ENCODE measurements around the gene DNAJA3.

The DNAJA3 gene

DNA sequence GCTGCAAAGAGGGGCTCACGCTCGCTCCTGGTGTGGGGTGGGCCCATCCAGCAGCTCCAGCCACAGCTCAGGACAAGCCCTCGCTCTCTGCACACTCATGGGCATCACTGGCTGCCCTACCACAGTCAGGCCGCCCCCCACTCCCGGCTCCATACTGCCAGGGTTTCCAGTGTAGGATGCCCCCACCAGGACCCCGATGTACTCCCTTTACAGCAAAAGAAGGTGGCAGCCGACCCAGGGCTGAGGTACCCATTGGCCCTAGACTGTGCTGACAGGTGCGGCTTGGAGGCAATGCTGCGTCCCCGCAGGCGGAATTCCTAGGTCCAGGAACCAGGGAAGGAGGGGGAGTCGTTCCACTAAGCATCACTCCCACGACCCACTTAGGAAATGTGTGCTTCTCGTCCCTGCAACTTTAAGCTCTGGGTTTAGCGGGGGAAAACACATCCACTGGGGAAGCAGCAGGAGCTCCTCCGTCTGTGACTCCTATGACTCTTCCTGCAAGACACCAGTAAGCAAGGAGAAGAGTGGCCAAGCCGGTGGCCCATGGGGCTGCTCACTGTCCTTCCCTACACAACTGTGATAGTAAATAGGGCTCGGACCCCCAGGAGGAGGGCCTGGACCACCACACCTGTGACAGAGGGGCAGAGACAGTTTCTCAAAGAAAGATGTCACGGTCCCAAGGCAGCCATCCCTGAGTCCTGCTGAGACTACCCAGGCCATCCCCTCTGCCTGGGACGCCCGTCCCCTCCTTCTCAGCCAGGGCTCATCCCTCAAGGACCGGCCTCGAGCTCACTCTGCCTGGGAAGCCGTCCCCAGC is 22.3 kb upstream of the DNAJA3 start:
- no peak overlapping the region for H3K4me3 ChIP-seq (ENCODE audit: low read depth, low read length)
- DNase-seq (ENCODE audit: low read depth), result no peak
- TF ChIP-seq, protein P1, sequence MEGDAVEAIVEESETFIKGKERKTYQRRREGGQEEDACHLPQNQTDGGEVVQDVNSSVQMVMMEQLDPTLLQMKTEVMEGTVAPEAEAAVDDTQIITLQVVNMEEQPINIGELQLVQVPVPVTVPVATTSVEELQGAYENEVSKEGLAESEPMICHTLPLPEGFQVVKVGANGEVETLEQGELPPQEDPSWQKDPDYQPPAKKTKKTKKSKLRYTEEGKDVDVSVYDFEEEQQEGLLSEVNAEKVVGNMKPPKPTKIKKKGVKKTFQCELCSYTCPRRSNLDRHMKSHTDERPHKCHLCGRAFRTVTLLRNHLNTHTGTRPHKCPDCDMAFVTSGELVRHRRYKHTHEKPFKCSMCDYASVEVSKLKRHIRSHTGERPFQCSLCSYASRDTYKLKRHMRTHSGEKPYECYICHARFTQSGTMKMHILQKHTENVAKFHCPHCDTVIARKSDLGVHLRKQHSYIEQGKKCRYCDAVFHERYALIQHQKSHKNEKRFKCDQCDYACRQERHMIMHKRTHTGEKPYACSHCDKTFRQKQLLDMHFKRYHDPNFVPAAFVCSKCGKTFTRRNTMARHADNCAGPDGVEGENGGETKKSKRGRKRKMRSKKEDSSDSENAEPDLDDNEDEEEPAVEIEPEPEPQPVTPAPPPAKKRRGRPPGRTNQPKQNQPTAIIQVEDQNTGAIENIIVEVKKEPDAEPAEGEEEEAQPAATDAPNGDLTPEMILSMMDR (conservative IDR thresholded peaks at IDR 0.05; ENCODE audit: low read depth, low read length), result no peak

DNA sequence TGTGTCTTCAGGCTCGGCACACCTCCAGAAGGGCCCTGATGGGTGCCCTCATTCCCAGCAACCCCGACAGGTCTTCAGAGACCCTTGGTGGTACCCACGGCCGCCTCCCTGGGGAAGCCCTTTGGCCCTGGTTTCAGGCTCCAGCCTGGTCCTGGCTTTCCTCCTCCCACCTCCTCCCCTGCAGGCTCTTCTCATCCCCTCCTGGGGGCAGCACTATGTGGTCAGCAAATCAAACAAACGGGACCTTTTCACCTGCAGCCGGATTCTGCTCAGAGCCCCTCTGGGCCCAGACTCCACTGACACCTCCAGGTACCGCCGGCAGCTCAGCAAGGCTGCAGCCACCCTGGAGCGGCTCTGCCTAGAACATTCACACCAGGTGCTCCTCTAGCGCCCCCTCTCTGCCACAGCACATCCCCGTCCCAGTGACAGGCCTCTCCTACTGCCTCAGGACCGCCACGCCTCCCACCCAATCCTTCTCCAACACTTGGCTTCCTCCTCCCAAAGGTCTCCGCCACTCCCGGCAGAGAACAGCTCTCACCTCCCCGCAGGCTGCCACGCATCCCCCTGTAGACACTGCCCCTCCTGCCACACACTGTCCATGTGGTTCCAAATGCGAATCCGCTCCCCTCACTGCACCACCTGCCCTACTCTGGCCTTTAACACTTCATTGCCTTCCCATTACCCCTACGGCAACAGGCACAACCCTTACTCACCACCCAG is 21.3 kb upstream of the DNAJA3 start:
- peak; percentile 70 for DNase-seq (ENCODE audit: low read depth)

GRCh38 chr16:4404967-4405696 is 20.5 kb upstream of the DNAJA3 start:
- H3K4me3 ChIP-seq (ENCODE audit: low read depth, low read length), result no peak overlapping the region
- DNase-seq (ENCODE audit: low read depth), result no peak
- TF ChIP-seq, protein P1 (conservative IDR thresholded peaks at IDR 0.05; ENCODE audit: low read depth, low read length), result no peak

More for the DNA sequence above, 21.3 kb upstream of the DNAJA3 start:
- no peak overlapping the region for H3K4me3 ChIP-seq (ENCODE audit: low read depth, low read length)
- TF ChIP-seq, protein P1 (conservative IDR thresholded peaks at IDR 0.05; ENCODE audit: low read depth, low read length), result peak; percentile 88

DNA sequence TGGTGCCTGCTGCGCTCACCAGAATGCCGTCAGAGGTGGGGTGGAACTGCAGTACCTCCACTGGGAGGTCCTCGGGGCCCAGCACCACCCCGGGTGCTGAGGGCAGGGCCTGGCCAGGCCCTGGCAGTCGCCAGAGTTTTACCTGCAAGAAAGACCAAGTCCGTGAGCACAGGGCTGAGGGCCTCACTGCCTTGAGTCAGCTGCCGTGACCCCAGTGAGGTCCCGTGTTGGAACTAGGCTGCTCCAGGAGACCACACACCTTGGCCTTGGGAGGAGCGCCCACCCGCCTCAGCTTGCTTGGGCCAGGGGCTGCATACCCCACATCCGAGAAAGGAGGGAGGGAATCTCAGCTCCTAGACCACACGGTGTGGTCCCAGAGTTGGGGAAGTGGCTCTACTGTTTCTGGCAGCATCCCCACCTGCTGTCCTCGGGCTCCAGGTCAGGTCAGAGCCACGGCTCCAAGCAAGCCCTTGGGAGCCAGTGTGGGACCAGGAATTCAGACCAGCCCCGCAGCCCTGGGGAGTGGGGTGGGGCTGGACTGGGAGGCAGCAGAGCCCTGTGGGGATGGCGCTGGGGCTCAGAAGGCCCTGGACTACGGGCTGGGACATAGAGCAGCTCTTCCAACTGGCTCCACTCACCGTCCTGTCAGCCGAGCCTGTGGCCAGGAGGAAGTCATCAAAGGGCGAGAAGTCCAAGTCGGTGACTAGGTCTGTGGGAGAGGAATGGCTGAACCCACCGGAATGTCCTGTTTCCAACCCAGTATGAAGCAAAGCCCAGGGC is 17.9 kb upstream of the DNAJA3 start:
- DNase-seq (ENCODE audit: low read depth), result no peak
- TF ChIP-seq, protein P1 (conservative IDR thresholded peaks at IDR 0.05; ENCODE audit: low read depth, low read length), result no peak
- H3K4me3 ChIP-seq (ENCODE audit: low read depth, low read length), result no peak overlapping the region

- TF ChIP-seq, protein P1 (conservative IDR thresholded peaks at IDR 0.05; ENCODE audit: low read depth, low read length), result no peak
- H3K4me3 ChIP-seq (ENCODE audit: low read depth, low read length), result no peak overlapping the region
- DNase-seq (ENCODE audit: low read depth), result no peak
Observed at GRCh38 chr16:4408323-4408690, 17.4 kb upstream of the DNAJA3 start.

DNA sequence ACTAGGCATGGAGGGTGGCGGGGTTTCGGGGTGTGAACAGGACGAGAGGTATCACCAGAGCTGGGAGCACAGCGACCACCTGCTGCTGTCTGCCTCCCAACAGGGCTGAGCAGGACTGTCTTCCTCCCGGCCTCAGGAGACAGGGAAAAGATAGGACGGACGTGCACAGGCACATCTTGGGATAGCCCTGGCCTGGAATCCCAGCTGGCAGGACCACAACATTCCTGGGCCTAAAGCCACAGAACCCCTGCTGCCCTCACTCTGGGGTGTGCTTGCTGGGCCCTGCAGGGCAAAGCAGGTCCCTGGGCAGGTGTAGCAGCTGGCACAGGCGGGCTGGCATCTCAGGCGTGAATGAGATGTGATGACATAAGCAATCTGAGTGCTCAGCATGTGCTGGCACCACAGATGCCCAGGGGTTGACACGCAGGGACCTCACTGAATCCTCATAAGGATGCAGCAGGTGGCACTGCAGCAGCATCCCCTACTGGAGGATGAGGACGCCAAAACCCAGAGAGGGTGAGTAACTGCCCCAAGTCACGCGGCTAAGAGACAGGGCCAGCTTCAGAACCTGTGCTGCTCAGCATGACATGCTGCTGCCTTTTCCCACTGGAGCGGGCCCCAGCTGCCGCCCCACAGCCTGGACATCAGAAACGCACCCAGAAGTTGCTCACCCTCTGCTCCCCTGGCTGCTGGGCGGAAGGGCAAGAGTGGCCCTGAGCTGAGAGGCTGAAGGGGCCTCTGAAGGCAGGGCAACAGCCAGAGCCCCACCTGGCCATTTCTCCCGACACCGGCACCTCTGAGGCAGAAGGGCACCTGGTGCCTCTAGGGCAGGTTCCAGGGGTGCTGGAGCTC is 16.4 kb upstream of the DNAJA3 start:
- TF ChIP-seq, protein P1 (conservative IDR thresholded peaks at IDR 0.05; ENCODE audit: low read depth, low read length), result no peak
- DNase-seq (ENCODE audit: low read depth), result no peak
- H3K4me3 ChIP-seq (ENCODE audit: low read depth, low read length), result no peak overlapping the region

Data from choroid plexus epithelial cell (primary cell).